Fibroblast of villous mesenchyme (primary cell): ENCODE data around the gene HBP1. TPM values are rescaled to one million over a fixed set of nuclear protein-coding genes. Genes with fewer than 3 reads are reported as not detected.

Experiments used
- DNase-seq: peaks from one replicate; pipeline ENCODE4 v3.0.0-alpha.2; 2010; ENCODE audit warnings: low read depth
- H3K4me3 ChIP-seq: 2 replicates; pipeline ENCODE4 v1.5.1; 2011; ENCODE audit warnings: low read depth, mild to moderate bottlenecking, low read length
- CTCF ChIP-seq: IDR thresholded peaks from 2 replicates; pipeline ENCODE4 v1.5.1; 2012; ENCODE audit warnings: low read depth, mild to moderate bottlenecking, low read length; ENCODE audit not compliant: insufficient read depth
- total RNA-seq: library from RNA; depleted of rRNA; stranded (reverse); fragments of >200 nt; gene quantifications from 2 replicates; pipeline ENCODE4 v1.2.3, GENCODE V29; 2012

The HBP1 gene
- total RNA-seq, 1 donor = 66.9 TPM

- no peak for DNase-seq
- TF ChIP-seq CTCF = no peak
- no peak overlapping the region for H3K4me3 ChIP-seq
Measured at GRCh38 chr7:107181172-107181571, 12.4 kb downstream of the HBP1 start.

GRCh38 chr7:107185716-107186115 is 16.9 kb downstream of the HBP1 start:
- peak; percentile 16 for DNase-seq
- no peak for TF ChIP-seq CTCF
- H3K4me3 ChIP-seq = no peak overlapping the region

GRCh38 chr7:107186240-107186639 is 17.4 kb downstream of the HBP1 start:
- DNase-seq = no peak
- H3K4me3 ChIP-seq = no peak overlapping the region
- no peak for TF ChIP-seq CTCF

- TF ChIP-seq CTCF = no peak
- no peak for DNase-seq
- H3K4me3 ChIP-seq = no peak overlapping the region
Measured at GRCh38 chr7:107187774-107188173, 19.0 kb downstream of the HBP1 start.

- no peak overlapping the region for H3K4me3 ChIP-seq
- no peak for TF ChIP-seq CTCF
- DNase-seq = no peak
Measured at GRCh38 chr7:107190090-107190489, 21.3 kb downstream of the HBP1 start.

GRCh38 chr7:107194052-107194451 is 25.2 kb downstream of the HBP1 start:
- DNase-seq = no peak
- H3K4me3 ChIP-seq = no peak overlapping the region
- no peak for TF ChIP-seq CTCF

- no peak overlapping the region for H3K4me3 ChIP-seq
- no peak for TF ChIP-seq CTCF
- no peak for DNase-seq
Measured at GRCh38 chr7:107196834-107197610, 28.2 kb downstream of the HBP1 start.
